NCI-H524 (cell line): ENCODE data around the gene CCDC107.
"Not testable (repeated sequence)": the region's sequence is repeated elsewhere in the genome, so short reads cannot be mapped to it uniquely, and the experiment has no call there.

Experiments
- DNase-seq, 2 experiments: peaks; one replicate each; lab custom pipeline; 2025; lab: John Stamatoyannopoulos, UW

The CCDC107 gene, protein sequence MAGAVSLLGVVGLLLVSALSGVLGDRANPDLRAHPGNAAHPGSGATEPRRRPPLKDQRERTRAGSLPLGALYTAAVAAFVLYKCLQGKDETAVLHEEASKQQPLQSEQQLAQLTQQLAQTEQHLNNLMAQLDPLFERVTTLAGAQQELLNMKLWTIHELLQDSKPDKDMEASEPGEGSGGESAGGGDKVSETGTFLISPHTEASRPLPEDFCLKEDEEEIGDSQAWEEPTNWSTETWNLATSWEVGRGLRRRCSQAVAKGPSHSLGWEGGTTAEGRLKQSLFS

DNA sequence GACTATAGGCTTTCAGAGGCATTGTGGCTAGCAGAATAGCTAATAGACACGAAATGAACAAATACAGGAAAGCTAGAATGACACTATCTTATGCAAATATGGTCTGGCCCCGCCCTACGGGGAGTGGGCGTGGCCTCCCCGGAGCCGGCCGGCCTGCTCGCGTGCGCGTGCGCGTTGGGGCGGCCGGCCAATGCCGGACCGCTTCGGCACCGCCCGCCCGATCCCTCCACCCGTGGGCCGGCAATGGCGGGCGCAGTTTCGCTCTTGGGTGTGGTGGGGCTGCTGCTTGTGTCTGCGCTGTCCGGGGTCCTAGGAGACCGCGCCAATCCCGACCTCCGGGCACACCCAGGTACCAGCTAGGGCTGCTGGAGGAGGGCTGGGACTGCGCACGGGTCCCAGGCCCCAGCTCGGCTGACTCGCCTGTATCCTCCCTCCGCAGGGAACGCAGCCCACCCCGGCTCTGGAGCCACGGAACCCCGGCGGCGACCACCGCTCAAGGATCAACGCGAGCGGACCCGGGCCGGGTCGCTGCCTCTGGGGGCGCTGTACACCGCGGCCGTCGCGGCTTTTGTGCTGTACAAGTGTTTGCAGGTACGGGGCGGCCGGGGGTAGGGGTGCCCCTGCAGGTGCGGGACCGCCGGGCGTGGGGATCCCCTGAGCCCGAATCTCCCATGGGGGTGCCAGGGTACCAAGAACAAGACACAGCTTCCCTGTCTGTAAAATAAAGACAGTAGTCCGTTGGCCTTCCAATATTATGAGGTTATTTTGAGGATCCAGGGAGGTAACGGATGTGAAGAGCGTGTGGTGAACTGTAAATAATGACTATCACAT lies at the start of gene CCDC107:
TSS of gene CCDC107 (plus strand) at position 156 of the 831 bp plus-strand sequence. CDS start at position 244, 88 bp downstream.
- peak; percentile 76 to 85 for DNase-seq

DNA sequence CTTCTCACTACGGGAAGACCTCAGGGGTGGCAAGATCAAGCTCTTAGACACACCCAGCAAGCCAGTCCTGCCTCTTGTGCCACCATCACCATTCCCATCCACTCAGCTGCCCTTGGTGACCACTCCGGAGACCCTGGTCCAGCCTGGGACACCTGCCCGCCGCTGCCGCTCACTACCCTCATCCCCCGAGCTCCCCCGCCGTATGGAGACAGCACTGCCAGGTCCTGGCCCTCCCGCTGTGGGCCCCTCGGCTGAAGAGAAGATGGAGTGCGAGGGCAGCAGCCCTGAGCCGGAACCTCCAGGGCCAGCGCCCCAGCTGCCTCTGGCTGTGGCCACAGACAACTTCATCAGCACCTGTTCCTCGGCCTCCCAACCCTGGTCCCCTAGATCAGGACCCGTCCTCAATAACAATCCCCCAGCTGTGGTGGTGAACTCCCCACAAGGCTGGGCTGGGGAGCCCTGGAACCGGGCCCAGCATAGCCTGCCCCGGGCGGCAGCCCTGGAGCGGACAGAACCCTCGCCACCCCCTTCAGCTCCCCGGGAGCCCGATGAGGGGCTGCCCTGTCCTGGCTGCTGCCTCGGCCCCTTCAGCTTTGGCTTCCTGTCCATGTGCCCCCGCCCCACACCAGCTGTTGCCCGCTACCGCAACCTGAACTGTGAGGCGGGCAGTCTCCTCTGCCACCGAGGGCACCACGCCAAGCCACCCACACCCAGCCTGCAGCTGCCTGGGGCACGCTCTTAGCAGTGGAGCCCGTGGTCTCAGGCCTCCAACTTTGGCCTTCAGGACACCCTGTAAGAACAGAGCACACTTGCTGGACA lies 48.9 kb upstream of the CCDC107 start:
- no peak for DNase-seq

DNA sequence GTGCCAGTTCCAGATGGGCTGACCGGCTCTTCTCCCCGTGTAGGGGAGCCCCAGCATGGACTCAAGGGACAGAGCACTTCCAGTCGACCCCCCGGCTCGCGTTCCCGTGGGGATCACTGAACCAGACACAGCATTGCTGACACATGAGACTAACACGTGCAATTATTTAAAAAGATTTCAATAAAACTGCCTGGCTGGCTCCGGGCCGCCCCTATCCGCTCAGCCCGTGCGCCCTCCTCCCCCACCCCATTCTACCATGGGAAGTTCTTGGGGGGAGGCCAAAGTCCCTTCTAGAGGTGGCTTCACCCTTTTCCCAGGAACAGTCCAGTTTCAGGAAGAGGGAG lies 48.3 kb upstream of the CCDC107 start:
- DNase-seq: no peak

DNA sequence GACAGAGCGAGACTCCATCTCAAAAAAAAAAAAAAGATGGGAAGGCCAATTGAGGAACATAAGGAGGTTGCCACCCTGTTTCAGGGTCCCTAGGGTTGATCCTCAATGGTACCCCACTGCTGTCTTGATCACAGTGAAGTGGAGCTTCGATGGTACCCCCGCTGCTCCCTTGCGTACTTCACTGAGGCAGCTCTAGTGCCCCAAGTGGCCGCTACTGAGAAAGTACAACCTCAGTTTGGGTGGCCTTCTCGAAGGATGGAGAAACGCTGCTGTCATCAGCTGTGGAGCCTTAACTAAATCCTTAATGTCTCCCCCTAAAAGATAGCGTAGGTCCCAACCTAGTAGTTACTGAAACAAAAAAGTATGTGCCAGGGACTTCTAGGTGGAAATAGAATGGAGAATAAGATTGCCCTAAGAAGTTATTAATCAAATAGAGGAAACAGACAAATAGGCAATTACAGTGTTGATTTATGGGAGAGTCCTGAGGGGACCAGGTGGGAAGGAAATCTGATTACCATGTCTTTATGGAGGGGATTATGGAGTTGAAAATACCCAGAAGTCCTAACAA lies 46.8 kb upstream of the CCDC107 start:
- peak; percentile 12 to 37 for DNase-seq

DNA sequence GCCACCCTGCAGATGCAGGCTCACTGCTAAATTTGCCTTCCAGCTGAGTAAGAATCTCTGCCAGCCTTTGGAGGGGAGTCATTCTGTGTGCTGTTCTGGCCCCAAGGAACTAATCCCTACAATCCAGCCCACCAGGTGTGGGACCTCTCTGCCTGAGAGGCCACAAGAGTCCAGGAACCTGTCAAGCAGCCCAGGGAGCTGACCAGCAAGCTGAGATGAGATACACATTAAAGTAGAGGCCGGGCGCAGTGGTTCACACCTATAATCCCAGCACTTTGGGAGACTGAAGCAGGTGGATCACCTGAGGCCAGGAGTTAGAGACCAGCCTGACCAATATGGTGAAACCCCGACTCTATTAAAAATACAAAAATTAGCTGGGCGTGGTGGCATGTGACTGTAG lies 46.0 kb upstream of the CCDC107 start:
- DNase-seq: not testable (repeated sequence)

DNA sequence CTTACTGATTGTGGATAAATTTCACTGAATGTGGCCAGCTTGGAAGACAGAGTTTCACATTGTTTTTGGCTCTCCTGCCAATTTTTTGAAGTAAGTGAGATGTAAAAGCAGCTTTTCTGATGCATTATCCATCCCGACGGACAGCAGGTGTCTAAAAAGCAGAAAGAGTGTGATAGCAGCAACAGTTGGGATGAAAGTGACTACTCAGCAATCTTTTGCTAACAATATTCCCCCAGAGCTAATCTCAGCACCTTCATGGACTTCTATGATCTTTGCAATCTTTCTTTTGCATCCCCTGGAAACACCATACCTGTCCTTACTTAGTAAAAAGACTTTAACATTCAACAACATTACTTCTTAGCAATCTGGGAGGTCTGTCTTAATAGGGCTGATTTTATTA lies 45.2 kb upstream of the CCDC107 start:
- no peak for DNase-seq

DNA sequence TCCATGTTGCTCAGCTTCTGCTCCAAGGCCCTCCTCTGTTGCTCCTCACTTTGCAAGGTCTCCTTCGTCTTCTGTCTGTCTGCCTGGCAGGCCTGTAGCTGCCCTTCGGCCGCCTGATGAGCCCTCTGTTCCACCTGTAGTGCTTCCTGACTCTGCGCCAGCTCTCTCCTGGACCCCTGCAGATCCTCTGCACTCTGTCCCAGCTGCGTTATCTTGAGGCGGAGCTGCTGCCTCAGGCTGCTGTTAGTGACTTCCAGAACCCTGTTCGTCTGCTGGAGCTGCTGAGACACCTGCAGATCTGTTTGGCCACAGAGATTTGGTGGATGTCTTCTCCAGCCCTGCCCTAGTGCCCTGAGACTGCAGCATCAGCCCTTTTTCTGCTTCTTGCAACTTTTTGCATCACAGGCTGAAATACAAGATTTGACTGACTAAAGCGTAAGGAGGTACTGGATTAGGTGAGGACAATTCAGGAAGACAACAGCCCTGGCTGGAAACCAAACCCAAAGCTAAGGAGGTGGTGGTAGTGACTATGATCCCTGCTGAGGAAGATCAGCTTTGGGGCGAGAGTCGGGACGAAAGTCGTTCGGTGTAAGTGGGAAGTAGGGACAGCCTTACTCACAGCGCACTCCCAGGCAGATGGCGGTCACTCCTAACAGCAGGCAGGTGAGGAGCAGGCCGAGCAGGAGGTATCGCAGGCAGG lies 42.0 kb upstream of the CCDC107 start:
- no peak for DNase-seq

DNA sequence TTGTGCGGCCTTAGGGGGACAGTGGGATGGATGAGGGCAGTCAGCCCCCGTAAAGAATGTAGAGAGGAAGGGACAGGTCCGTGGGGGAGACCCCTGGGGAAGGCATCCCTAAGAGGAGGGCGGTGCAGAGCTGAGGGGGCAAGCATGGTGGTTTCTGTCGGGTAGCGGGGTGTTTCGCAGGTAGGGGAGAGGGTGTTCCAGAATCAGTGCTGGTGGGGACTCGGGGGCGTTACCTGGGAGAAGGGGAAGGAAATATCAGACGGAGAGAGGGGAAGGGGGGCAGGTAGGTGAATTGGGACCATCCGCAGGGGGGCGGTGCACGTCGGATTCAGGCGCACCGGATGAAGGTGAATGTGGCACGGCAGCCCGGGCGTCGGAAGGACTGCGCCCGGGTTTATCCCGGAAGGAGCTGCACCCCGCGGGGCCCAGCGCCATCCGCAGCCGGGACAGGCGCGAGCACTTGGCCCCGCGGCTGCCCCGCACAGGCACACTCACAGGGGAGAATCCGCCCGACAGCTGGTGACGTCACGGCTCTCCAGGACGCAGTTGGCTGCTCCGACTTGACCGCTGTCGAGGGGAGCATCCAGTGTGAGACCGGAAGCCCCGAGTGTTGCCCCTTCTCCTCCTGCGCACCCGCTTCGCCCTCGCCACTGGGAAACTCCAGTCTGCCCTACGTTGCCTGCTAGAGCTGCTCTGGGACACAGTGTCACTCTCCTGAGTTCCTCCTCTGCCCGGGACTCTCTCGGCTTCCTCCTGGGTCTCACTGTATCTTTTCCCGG lies 41.2 kb upstream of the CCDC107 start:
- DNase-seq: peak in 1 of 2 experiments; percentile 33

DNA sequence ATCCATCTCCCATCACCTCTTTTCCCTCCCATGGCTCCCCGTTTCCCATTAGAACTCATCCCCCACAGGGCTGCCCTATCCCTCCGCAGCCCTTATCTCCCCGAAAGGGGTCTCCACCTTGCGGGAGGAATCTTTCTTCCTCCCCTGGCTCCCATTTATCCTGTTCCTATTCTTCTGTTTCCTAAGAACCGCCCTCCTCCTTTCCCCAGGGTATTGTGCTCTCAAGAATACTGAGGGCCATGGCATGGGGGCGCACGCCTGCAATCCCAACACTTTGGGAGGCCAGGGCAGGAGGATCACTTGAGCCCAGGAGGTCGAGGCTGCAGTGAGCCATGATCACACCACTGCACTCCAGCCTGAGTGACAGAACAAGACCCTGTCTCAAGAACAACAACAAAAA lies 40.5 kb upstream of the CCDC107 start:
- no peak for DNase-seq

DNA sequence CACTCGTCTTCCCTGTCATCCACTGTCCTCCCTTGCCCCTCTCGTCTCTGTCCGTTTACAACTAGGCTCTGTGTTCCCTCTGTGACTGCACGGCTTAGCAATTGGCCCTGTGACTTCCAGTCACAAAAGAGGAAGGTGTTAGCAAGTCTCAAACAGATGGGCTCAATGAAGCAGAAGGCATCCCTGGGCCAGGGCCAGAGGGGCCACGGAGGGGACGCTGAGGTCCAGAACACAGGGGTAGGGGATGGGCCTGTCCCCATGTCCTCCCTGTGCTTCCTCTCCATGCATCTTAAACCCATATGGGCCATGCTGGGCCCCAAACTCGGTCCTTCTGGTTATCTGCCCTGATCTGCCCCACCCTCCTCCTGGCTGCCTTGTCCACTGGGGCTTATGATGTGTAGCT lies 39.8 kb upstream of the CCDC107 start, which contains the start of gene CD72:
TSS of gene CD72 (minus strand) at position 89 of the 403 bp plus-strand sequence. CDS start 110 bp downstream, outside the sequence.
- DNase-seq: no peak

DNA sequence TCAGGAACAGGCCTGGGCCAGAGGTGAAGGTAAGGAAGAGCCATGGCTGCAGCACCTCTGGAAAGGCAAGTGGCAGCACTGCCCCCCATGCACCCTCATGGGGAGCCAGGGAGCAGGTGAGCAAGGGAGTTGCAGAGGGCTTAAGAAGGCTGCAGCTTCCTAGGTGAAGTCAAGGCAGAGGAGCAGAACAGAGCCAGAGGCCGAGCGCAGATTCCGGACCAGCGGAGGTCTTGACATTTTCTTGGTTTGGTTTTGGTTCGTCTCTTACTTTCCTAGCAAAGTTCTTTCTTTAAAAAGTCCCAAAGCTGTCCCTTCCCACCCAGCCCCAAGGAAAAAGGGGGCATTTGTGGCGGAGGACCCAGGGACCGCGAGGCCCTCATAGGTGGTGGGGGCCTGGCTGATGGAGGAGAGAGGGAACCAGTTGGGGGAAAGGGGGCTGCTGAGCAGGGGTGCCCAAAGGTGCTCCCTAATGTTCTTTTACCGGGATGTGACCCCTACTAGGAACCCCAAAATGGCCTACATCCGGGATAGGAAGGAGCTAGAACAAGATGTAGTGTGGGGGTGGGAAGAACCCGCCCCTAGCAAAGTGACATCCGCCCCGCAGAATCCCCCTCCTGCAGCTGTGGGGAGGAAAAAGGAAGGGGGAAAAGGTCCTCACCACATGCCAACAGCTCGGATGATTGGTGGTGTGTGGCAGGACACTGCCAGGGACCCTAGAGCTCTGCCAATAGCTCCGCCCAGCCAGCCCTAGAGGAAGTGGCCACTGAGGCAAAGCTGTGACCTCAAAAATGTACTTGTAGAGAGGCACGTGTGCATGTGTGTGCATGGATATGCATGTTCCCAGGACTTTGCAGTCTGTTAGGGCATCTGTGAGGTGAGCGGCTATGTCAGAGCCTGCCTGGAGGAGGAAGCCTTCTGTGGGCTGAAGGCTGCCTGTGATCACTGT lies 39.0 kb upstream of the CCDC107 start:
- no peak for DNase-seq

DNA sequence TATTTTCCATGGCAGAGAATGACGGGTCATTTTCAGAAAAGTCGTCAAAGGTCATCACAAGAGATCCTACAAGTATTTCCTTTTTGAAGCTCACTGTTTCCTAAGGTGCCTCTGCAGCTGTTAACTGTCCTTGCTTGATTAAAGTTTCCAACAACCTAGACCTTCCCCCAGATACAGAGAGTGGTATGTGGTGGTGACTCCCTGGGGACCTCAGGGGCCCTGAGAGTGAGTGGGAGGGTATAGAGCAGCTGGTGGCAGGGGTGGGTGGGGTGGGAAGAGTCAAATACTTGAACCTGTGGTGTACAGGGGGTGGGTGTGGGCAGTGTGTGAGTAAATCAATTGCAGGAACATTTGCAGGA lies 38.3 kb upstream of the CCDC107 start:
- DNase-seq: no peak

DNA sequence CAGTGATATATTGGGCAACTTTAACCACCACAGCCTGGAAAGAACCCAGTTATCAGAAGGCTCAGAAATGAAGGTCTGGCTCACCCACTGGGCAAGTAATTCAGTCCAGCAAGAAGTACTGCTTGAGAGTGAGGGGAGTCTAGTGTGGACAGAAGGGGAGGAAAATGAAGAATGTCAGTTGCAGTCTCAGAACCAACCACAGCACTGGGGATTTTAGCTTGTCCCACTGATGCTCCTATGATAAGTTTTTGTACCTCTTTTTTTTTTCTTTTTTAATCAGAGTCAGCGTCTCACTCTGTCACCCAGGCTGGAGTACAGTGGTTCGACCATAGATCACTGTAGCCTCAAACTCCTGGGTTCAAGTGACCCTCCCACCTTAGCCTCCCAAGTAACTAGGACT lies 30.5 kb upstream of the CCDC107 start:
- DNase-seq: no peak

DNA sequence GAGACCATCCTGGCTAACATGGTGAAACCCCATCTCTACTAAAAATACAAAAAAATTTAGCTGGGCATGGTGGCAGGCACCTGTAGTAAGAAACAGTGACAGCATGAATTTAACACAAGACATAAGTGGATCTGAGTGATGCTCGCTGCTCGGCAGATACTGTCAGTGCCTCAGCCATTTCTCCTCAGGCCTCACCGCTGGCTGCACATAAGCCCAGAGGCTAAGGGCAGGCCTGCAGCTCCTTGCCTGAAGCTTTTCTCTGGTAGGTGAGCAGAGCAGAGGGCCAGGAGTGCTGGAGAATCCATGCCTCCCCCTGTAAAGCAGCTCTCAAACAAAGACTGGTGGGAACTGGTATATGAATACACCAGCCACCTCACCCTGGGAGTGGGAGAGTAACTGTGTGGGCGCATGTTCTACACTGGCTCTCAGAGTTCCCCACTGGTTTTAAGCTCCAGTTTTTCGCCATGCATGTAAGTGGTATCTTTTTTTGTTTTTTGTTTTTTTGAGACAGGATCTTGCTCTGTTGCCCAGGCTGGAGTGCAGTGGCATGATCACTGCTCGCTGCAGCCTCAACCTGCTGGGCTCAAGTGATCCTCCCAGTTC lies 29.6 kb upstream of the CCDC107 start:
- DNase-seq: no peak

DNA sequence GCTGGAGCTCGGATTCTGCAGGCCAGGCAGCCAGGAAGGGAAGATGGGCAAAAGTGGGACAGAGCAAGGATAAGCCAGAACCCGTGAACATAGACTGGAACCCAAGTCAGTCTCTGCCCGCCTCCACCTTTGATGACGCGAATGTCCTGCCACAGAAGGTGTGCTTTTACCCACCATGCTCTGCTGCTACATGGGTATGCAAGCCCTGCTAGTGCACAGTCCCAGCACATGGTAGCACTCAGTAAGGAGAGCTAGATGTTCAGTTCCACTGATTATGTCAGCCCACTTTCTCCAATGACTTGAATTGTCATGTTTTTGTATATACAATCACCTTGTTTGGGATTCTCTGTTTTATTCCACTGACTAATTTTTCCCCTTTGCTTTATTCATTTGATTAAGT lies 28.5 kb upstream of the CCDC107 start:
- DNase-seq: no peak

DNA sequence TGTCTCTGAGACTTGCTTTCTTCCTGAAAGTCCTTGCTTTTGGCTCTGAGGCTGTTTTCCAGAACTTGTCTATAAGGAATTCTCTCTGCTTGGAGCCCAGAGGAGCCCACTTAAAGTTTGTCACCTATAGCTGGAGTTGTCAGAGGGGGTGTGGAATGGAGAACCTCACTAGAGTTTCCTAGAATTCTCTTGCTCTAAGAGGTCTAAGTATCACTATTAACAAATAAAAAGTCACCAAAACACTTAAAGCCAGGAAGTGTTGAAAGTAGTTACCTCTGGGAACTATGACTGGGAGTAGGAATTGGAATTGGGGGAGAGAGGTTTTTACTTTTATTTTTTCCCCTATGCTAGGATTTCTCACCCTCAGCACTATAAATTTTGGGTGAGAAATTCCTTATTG lies 22.4 kb upstream of the CCDC107 start:
- DNase-seq: no peak

DNA sequence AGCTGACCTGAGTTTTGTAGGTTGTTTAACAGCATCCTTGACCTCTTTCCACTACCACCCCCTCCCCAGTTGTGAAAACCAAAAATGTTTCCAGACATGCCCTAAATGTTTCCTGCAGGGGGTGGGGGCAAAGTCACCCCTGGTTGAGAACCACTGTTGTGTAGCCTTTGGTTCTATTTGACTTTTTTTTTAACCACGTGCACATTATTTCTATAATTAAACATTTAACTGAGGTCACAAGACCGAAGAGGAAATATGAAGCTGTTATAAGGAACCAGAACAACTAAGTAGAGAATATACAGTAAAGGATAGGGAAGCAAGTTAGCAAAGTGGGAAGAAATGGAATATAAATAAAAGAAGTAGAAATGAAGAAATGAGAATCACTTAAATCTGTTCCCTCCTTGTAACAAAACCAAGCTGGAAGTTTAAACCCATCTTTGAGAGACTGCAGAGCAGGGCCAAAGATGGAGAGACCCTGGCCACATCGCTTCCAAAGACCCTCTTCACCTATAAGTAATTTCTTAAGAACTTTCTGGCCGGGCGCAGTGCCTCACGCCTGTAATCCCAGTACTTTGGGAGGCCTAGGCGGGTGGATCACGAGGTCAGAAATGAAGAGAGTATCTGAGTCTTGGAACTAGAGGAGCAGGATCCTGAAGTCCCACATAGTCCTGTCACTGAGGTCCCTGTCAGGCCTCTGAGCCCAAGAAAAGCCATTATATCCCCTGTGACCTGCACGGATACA lies 21.8 kb upstream of the CCDC107 start:
- no peak for DNase-seq

DNA sequence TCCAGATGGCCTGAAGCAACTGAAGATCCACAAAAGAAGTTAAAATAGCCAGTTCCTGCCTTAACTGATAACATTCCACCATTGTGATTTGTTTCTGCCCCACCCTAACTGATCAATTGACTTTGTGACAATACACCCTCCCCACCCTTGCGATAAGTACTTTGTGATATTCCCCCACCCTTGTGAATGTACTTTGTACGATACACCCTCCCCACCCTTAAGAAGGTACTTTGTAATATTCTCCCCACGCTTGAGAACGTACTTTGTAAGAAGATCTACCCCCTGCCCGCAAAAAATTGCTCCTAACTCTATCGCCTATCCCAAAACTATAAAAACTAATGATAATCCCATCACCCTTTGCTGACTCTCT lies 21.2 kb upstream of the CCDC107 start:
- DNase-seq: not testable (repeated sequence)
